SK-N-SH treated with all-trans-retinoic acid at 6 μM for 48 hours (cell line): ENCODE results near the gene LRP2.

Experiments
- ATAC-seq: fragments of 200-7000 bp; cut with Tn5 transposase; 3 replicates; pipeline ENCODE4 v1.9.1; 2020; ENCODE audit warnings: mild to moderate bottlenecking, moderate library complexity
- ARNTL ChIP-seq: fragments of 450-650 bp; formaldehyde crosslinking; IDR thresholded peaks from 2 replicates; pipeline ENCODE4 v1.5.0; 2020; ENCODE audit warnings: low read depth, mild to moderate bottlenecking, moderate library complexity, borderline replicate concordance
- BACH2 ChIP-seq: fragments of 250-450 bp; sonication (Bioruptor Pico); IDR thresholded peaks from 2 replicates; pipeline ENCODE4 v1.9.0; 2021; ENCODE audit warnings: mild to moderate bottlenecking, borderline replicate concordance
- CREB5 ChIP-seq: fragments of 250-450 bp; sonication (Bioruptor Pico); IDR thresholded peaks from 2 replicates; pipeline ENCODE4 v1.5.1; 2020; ENCODE audit warnings: low read depth, mild to moderate bottlenecking, moderate library complexity
- CSDC2 ChIP-seq: fragments of 250-450 bp; sonication (Bioruptor Pico); IDR thresholded peaks from 2 replicates; pipeline ENCODE4 v1.5.0; 2020; ENCODE audit warnings: mild to moderate bottlenecking, moderate library complexity
- CSRNP3 ChIP-seq: fragments of 250-450 bp; sonication (Bioruptor Pico); IDR thresholded peaks from 2 replicates; pipeline ENCODE4 v1.5.1; 2021; ENCODE audit warnings: mild to moderate bottlenecking, moderate library complexity
- GLIS3 ChIP-seq: fragments of 250-450 bp; sonication (Bioruptor Pico); IDR thresholded peaks from 2 replicates; pipeline ENCODE4 v1.5.0; 2020; ENCODE audit warnings: mild to moderate bottlenecking, moderate library complexity
- ISL1 ChIP-seq: fragments of 250-450 bp; sonication (Bioruptor Pico); IDR thresholded peaks from 2 replicates; pipeline ENCODE4 v2.1.2; 2022; ENCODE audit warnings: mild to moderate bottlenecking, moderate library complexity
- OSR1 ChIP-seq: fragments of 250-450 bp; sonication (Bioruptor Pico); IDR thresholded peaks from 2 replicates; pipeline ENCODE4 v1.8.0; 2022; ENCODE audit warnings: moderate library complexity, mild to moderate bottlenecking, inconsistent platforms
- PATZ1 ChIP-seq: fragments of 250-450 bp; sonication (Bioruptor Pico); IDR thresholded peaks from 2 replicates; pipeline ENCODE4 v1.8.0; 2020; ENCODE audit warnings: mild to moderate bottlenecking, moderate library complexity, borderline replicate concordance
- PPARA ChIP-seq: fragments of 250-450 bp; sonication (Bioruptor Pico); IDR thresholded peaks from 2 replicates; pipeline ENCODE4 v1.5.0; 2020; ENCODE audit warnings: mild to moderate bottlenecking, borderline replicate concordance
- RARB ChIP-seq: fragments of 250-450 bp; sonication (Bioruptor Pico); IDR thresholded peaks from 2 replicates; pipeline ENCODE4 v1.8.0; 2021; ENCODE audit warnings: mild to moderate bottlenecking, moderate library complexity
- SNAI2 ChIP-seq: fragments of 250-450 bp; sonication (Bioruptor Pico); IDR thresholded peaks from 2 replicates; pipeline ENCODE4 v1.5.0; 2020; ENCODE audit warnings: mild to moderate bottlenecking, moderate library complexity
- TCF4 ChIP-seq: fragments of 250-450 bp; sonication (Bioruptor Pico); IDR thresholded peaks from 2 replicates; pipeline ENCODE4 v1.8.0; 2021; ENCODE audit warnings: mild to moderate bottlenecking, moderate library complexity, borderline replicate concordance
- TOX ChIP-seq: fragments of 250-450 bp; sonication (Bioruptor Pico); IDR thresholded peaks from 2 replicates; pipeline ENCODE4 v1.8.0; 2021; ENCODE audit warnings: mild to moderate bottlenecking, moderate library complexity, borderline replicate concordance
- ZNF565 ChIP-seq: fragments of 450-650 bp; formaldehyde crosslinking; conservative IDR thresholded peaks from 2 replicates; pipeline ENCODE4 v1.5.0; 2020; ENCODE audit warnings: low read depth, mild to moderate bottlenecking, moderate library complexity
- ZNF70 ChIP-seq: fragments of 450-650 bp; formaldehyde crosslinking; IDR thresholded peaks from 2 replicates; pipeline ENCODE4 v1.5.0; 2020; ENCODE audit warnings: mild to moderate bottlenecking, moderate library complexity
- ZNF8 ChIP-seq: fragments of 450-650 bp; formaldehyde crosslinking; IDR thresholded peaks from 2 replicates; pipeline ENCODE4 v1.5.0; 2020; ENCODE audit warnings: mild to moderate bottlenecking, moderate library complexity
- TF ChIP-seq, protein P1 (sequence below): fragments of 250-450 bp; sonication (Bioruptor Pico); IDR thresholded peaks from 2 replicates; pipeline ENCODE4 v1.5.0; 2020; ENCODE audit warnings: mild to moderate bottlenecking, moderate library complexity

Gene LRP2

DNA sequence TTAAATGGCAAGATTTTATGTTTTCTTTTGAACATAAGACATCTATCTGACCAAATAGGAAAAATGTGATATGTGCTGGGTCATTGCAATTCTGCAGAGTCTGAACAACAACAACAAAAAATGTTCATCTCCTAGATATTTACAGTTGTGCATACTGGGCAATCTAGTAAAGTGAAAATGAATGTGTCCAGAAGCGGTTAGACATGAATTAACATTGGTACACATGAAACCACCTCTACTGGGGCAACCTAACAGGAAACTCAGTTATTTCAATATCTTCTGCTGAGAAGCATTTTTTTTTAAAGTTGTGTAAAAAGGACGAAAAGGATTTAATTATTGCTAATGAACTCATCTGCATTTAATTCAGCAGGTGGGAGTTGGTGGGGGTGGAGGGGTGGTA, 216.1 kb downstream of the LRP2 start (continued):
- TF ChIP-seq, protein P1, sequence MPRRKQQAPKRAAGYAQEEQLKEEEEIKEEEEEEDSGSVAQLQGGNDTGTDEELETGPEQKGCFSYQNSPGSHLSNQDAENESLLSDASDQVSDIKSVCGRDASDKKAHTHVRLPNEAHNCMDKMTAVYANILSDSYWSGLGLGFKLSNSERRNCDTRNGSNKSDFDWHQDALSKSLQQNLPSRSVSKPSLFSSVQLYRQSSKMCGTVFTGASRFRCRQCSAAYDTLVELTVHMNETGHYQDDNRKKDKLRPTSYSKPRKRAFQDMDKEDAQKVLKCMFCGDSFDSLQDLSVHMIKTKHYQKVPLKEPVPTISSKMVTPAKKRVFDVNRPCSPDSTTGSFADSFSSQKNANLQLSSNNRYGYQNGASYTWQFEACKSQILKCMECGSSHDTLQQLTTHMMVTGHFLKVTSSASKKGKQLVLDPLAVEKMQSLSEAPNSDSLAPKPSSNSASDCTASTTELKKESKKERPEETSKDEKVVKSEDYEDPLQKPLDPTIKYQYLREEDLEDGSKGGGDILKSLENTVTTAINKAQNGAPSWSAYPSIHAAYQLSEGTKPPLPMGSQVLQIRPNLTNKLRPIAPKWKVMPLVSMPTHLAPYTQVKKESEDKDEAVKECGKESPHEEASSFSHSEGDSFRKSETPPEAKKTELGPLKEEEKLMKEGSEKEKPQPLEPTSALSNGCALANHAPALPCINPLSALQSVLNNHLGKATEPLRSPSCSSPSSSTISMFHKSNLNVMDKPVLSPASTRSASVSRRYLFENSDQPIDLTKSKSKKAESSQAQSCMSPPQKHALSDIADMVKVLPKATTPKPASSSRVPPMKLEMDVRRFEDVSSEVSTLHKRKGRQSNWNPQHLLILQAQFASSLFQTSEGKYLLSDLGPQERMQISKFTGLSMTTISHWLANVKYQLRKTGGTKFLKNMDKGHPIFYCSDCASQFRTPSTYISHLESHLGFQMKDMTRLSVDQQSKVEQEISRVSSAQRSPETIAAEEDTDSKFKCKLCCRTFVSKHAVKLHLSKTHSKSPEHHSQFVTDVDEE (CRISPR knock-in tag) = no peak

- ATAC-seq = no peak
- TF ChIP-seq CSRNP3 = no peak
- TF ChIP-seq BACH2 = no peak
- TF ChIP-seq, protein P1 (CRISPR knock-in tag) = no peak
- TF ChIP-seq ZNF70 (CRISPR knock-in tag) = no peak
- TF ChIP-seq TCF4 (CRISPR knock-in tag) = no peak
Measured at GRCh38 chr2:169143998-169144397, 218.3 kb downstream of the LRP2 start.

GRCh38 chr2:169141713-169142352, 220.5 kb downstream of the LRP2 start:
- no peak for TF ChIP-seq SNAI2 (CRISPR knock-in tag)
- TF ChIP-seq GLIS3 = no peak
- TF ChIP-seq ZNF70 (CRISPR knock-in tag) = no peak
- no peak for TF ChIP-seq RARB
- no peak for TF ChIP-seq TCF4 (CRISPR knock-in tag)
- TF ChIP-seq BACH2 = no peak
- TF ChIP-seq TOX (CRISPR knock-in tag) = no peak
- peak; percentile 91 for ATAC-seq

DNA sequence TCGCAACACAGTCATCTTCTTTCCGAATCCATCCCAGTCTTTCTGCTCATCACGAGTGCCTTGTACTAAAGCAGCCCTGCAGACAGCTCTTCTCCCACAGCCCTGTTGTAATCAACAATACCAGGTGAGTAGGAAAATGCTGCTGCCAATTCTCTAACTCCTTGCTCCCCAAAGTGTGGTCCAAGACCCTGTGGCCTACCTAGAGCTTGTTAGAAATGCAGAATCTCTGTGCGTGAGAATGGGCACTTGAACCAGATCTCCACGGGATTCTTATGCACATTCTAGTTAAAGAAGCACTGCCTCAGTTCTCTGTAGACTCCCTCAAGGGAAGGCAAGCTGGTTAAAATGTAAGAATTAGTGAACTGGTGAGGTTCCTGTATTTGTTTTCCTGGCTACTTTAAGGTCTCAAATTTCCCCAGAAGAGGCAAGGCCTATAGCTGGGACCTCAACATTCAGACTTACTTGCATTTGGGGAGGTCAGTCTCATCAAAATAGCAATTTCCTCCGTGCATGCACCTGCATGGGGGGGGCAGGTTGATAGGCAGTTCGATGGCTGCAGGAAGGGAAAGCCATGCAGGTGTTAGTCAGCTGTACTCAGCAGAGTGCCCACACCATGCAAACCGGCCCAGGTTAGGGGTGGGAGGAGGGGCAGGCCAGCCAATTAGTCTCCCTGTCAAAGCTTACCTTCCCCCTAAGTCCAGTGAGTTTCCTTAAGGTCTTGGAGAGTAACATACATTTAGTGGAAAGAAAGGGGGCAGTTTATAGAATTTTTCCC, 222.2 kb downstream of the LRP2 start:
- ATAC-seq = no peak
- no peak for TF ChIP-seq CSRNP3
- TF ChIP-seq PPARA = no peak
- TF ChIP-seq ZNF70 (CRISPR knock-in tag) = no peak
- no peak for TF ChIP-seq ZNF8 (CRISPR knock-in tag)
- no peak for TF ChIP-seq RARB
- no peak for TF ChIP-seq PATZ1
- no peak for TF ChIP-seq GLIS3
- no peak for TF ChIP-seq ZNF565
- TF ChIP-seq CSDC2 (CRISPR knock-in tag) = no peak
- TF ChIP-seq CREB5 = no peak
- no peak for TF ChIP-seq ARNTL (CRISPR knock-in tag)
- TF ChIP-seq, protein P1 (CRISPR knock-in tag) = no peak
- TF ChIP-seq ISL1 = no peak
- no peak for TF ChIP-seq OSR1 (CRISPR knock-in tag)
- TF ChIP-seq TCF4 (CRISPR knock-in tag) = no peak
